Activated CD8-positive, alpha-beta T cell treated with anti-CD3 and anti-CD28 coated beads for 36 hours (primary cell): ENCODE data around the gene CDKN1C. TPM values are rescaled to one million over a fixed set of nuclear protein-coding genes. Genes with fewer than 3 reads are reported as not detected.

ENCODE experiments used
- ATAC-seq: fragments of 200-7000 bp; cut with Tn5 transposase; one replicate; pipeline ENCODE4 v1.10.0; 2021; ENCODE audit warnings: mild to moderate bottlenecking, moderate library complexity
- CTCF ChIA-PET: fragments of 350-600 bp; sonication (Branson Sonifier 250); formaldehyde crosslinking; loops from one replicate; lab custom pipeline; 2021; ENCODE audit warnings: antibody characterized with exemption; lab: Charles Lee
- POLR2A ChIA-PET: fragments of 350-600 bp; sonication (Branson Sonifier 250); formaldehyde crosslinking; loops from one replicate; lab custom pipeline; 2021; ENCODE audit warnings: antibody characterized with exemption; lab: Charles Lee
- DNase-seq: peaks from one replicate; pipeline ENCODE4 v3.0.0-alpha.2; 2020
- H3K27ac Mint-ChIP-seq: one replicate; pipeline ENCODE4 v1.8.0; 2021; ENCODE audit warnings: mild to moderate bottlenecking, mixed read lengths
- H3K27me3 Mint-ChIP-seq: one replicate; pipeline ENCODE4 v1.8.0; 2021; ENCODE audit warnings: mixed read lengths
- H3K36me3 Mint-ChIP-seq: one replicate; pipeline ENCODE4 v1.8.0; 2021; ENCODE audit warnings: low read depth, mixed read lengths
- H3K4me1 Mint-ChIP-seq: one replicate; pipeline ENCODE4 v1.8.0; 2021; ENCODE audit warnings: low read depth, mixed read lengths
- H3K4me3 Mint-ChIP-seq: one replicate; pipeline ENCODE4 v1.8.0; 2021; ENCODE audit warnings: mild to moderate bottlenecking, moderate library complexity, mixed read lengths
- H3K9me3 Mint-ChIP-seq: one replicate; pipeline ENCODE4 v1.8.0; 2021; ENCODE audit warnings: mixed read lengths
- intact Hi-C: fragments of 100-400 bp; cut with micrococcal nuclease; formaldehyde crosslinking; loops from one replicate; pipeline ENCODE4 v1.10.0; 2022
- total RNA-seq, 2 experiments: library from RNA; stranded (reverse); gene quantifications; one replicate each; pipeline ENCODE4 v1.2.3, GENCODE V29; 2021
- TF ChIP-seq, protein P1 (sequence below): fragments of 200-600 bp; IDR thresholded peaks from one replicate; pipeline ENCODE4 v1.8.0; 2022; ENCODE audit warnings: antibody characterized with exemption, mild to moderate bottlenecking

The CDKN1C gene
- total RNA-seq, 2 experiments from 2014 or later = 1.6 TPM

DNA sequence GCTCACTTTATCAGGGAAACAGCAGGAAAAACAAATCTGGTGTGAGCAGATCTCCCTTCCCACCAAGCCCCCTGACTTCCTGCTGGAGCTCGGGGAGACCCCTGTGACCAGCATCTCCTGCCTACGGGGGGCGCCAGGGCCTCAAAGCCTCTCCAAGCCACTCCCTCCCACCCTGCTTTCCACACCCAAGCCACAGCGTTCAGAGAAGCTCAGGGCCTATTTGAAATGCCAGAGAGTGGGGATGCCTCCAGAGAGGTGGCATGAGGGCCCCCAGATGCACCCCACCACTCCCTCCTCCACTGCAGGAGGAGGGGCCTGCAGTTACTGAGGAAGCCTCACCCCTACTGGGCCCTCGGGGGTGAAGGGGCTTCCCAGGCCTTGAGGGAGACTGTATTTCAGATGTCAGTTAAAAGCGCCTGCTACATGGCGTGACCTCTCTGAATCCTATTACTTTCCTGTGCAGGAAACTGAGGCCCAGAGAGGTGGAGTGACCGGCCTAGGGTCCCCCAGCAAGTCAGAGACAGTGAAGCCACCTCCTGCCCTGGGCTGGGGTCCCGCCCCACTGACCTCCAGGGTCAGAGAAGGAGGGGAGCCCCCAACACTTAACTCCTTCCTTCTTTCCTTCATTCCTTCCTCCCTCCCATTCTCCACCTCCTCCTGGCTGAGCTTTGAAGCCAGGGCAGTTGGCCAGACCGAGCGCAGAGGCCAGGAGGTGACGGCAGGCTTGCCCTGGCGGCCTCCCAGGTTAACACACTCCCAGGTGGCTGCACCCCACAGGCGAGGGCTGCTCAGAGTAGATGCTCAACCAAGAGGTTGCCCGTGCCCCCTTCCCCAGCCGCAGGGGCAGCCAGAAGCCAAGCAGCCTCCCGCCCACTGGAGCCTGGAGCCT is 6.0 kb upstream of the CDKN1C start:
- CTCF ChIA-PET = interaction anchor here (0.9 to 13.7 kb wide), 22 partner anchors 8 to 699 kb away, joined by 3 to 412 read pairs (median 5); partner anchors contain the start of gene PHLDA2
- TF ChIP-seq, protein P1, sequence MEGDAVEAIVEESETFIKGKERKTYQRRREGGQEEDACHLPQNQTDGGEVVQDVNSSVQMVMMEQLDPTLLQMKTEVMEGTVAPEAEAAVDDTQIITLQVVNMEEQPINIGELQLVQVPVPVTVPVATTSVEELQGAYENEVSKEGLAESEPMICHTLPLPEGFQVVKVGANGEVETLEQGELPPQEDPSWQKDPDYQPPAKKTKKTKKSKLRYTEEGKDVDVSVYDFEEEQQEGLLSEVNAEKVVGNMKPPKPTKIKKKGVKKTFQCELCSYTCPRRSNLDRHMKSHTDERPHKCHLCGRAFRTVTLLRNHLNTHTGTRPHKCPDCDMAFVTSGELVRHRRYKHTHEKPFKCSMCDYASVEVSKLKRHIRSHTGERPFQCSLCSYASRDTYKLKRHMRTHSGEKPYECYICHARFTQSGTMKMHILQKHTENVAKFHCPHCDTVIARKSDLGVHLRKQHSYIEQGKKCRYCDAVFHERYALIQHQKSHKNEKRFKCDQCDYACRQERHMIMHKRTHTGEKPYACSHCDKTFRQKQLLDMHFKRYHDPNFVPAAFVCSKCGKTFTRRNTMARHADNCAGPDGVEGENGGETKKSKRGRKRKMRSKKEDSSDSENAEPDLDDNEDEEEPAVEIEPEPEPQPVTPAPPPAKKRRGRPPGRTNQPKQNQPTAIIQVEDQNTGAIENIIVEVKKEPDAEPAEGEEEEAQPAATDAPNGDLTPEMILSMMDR = no peak
- no peaks in the 10 kb centered on the region for H3K36me3 Mint-ChIP-seq
- intact Hi-C loops = loop anchor here (10.0 kb wide), 1 partner anchor 587 kb away; the partner anchor contains the start of genes C11orf21 and TSPAN32
- H3K27ac Mint-ChIP-seq = peak overlapping the region; percentile 91
- H3K4me3 Mint-ChIP-seq = peak overlapping the region; percentile 83
- H3K27me3 Mint-ChIP-seq = no peaks in the 10 kb centered on the region
- peak; percentile 68 for DNase-seq
- H3K4me1 Mint-ChIP-seq = peaks cover 17% of the 10 kb centered on the region
- ATAC-seq = peak; percentile 31
- no peaks in the 10 kb centered on the region for H3K9me3 Mint-ChIP-seq
- POLR2A ChIA-PET = interaction anchor here (1.0 to 4.2 kb wide), 4 partner anchors 11 to 419 kb away, joined by 3 to 26 read pairs (median 9); a partner anchor contains a TSS

DNA sequence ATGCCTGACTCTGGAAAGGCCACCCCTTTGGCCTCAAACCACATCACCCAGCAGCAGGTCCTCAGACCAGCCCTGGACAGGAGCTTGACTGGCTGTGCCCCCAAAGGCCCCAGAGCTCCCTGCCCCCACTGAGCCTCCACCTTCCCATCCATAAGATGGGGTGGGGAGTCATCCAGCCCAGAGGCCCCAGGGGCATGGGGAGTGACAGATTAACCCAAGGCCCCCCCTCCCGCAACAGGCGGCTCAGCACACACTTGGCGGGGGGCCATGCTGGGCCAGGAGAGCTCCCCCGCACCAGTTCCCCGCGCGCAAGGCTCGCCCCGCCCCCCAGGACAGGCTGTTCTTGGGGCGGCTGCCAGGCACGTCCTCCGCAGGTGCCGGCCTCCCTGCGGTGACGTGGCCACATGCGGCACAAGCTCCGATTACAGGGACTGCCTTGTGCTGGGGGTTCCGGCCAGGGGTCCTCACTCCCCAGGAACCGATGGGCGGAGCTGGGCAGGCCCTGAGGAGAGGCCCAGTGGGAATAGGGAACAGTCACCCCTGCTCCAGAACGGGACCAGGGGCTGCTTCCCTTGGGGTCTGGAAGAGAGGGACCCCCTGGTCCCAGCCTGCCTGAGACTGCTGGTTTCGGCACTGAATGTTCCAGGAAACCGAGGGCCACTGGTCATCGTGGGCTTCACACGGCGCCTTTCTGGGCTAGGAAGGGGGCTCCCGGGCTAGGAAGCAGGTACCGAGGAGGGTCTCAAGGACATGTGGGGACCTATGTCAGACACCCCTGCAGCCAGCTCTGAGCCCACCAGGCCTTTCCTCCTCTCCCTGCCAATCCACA is 5.1 kb upstream of the CDKN1C start:
- ChIA-PET CTCF (interaction anchor here (1.1 to 13.7 kb wide), 8 partner anchors 11 to 470 kb away, joined by 3 to 412 read pairs (median 6); a partner anchor contains a TSS), POLR2A (interaction anchor here (4.2 kb wide), 1 partner anchor 358 kb away, joined by 26 read pairs; no protein-coding TSS in a partner anchor)
- TF ChIP-seq, protein P1 = no peak
- intact Hi-C loops = loop anchor here (10.0 kb wide), 1 partner anchor 586 kb away; the partner anchor contains the start of genes C11orf21 and TSPAN32
- Mint-ChIP-seq H3K4me1 (peaks cover 17% of the 10 kb centered on the region), H3K27ac (peak overlapping the region; percentile 66), H3K4me3 (no peak overlapping the region), H3K36me3 (no peaks in the 10 kb centered on the region), H3K27me3 (no peaks in the 10 kb centered on the region), H3K9me3 (no peaks in the 10 kb centered on the region)
- DNase-seq (no peak), ATAC-seq (no peak)

DNA sequence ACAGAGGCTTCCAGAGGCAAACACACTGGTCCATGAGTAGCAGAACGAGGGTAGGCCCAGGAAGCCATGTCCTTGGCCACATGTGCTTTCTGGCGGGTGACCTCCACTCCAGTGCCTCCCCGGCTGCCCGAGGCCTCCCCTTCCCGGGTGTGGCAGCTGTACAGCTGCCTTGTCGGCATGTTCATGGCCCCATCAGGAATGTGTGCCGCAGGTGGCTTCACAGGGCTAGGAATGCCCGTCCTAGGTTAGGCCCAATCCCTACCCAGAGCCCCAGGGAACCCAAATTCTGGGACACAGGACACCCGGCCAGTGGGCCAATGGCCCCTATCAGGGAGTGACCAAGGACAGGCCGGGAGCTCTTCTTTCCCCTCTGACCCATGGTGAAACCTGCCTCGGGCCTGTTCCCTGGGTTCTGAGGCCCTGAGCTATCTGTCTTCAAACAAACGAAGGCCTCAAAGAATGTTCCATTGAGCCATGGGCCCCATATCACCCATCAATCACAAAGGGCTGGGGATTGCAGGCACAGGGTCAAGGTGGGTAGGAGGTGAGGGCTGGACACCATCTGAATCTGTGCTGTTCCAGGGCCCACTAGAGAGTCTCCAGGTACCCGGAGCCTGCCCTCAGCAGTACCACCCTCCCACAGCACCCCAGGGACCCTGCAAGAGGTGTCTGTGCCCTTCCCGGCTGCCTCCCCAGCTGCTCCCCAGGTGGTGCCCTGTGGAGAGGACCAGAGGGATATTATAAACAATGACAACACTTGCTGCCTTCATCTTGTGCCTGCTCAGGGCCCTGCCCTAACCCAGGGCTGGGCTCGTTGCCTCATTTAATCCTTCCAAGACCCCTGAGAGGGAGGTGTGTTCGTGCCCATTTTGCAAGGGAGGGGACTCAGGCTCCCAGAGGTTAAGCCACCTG is 4.0 kb upstream of the CDKN1C start:
- H3K27ac Mint-ChIP-seq = peak overlapping the region; percentile 66
- peaks cover 19% of the 10 kb centered on the region for H3K4me1 Mint-ChIP-seq
- H3K27me3 Mint-ChIP-seq = peaks cover 2% of the 10 kb centered on the region
- ChIA-PET CTCF (interaction anchor here (0.9 to 13.7 kb wide), 8 partner anchors 10 to 469 kb away, joined by 3 to 412 read pairs (median 4); partner anchors contain the start of gene KCNQ1), POLR2A (interaction anchor here (1.4 to 4.2 kb wide), 2 partner anchors 36 to 357 kb away, joined by 4 to 26 read pairs; no protein-coding TSS in a partner anchor)
- TF ChIP-seq, protein P1 = no peak
- DNase-seq (no peak), ATAC-seq (no peak)
- intact Hi-C loops = loop anchor here (5.0 to 10.0 kb wide), 2 partner anchors 462 to 585 kb away; partner anchors contain the start of genes C11orf21 and TSPAN32
- H3K4me3 Mint-ChIP-seq = no peak overlapping the region
- no peaks in the 10 kb centered on the region for H3K36me3 Mint-ChIP-seq
- no peaks in the 10 kb centered on the region for H3K9me3 Mint-ChIP-seq
